Immature natural killer cell (primary cell): Measurements from ENCODE around the gene HNMT. TPM values are rescaled to one million over a fixed set of nuclear protein-coding genes. Genes with fewer than 3 reads are reported as not detected.

Experiments
- DNase-seq, 3 donors: peaks; one replicate each; pipeline ENCODE4 v3.0.0; 2022; ENCODE audit warnings: mixed read lengths in 1 of 3
- H3K27ac Mint-ChIP-seq, 6 donors: one replicate each; pipeline ENCODE4 v1.8.0; 2020; ENCODE audit warnings: mixed read lengths in 6 of 6, mild to moderate bottlenecking in 5 of 6, inconsistent platforms in 4 of 6, moderate library complexity in 3 of 6
- H3K27me3 Mint-ChIP-seq, 3 donors: one replicate each; pipeline ENCODE4 v1.8.0; 2020 to 2021; ENCODE audit warnings: low read depth in 3 of 3, mild to moderate bottlenecking in 3 of 3, mixed read lengths in 3 of 3, moderate library complexity in 3 of 3, inconsistent platforms in 1 of 3
- H3K36me3 Mint-ChIP-seq, 3 donors: one replicate each; pipeline ENCODE4 v1.8.0; 2020; ENCODE audit warnings: mixed read lengths in 3 of 3, inconsistent platforms in 2 of 3, mild to moderate bottlenecking in 2 of 3
- H3K4me1 Mint-ChIP-seq, 2 donors: one replicate each; pipeline ENCODE4 v1.8.0; 2020; ENCODE audit warnings: inconsistent platforms in 2 of 2, mild to moderate bottlenecking in 2 of 2, mixed read lengths in 2 of 2, moderate library complexity in 1 of 2
- H3K4me3 Mint-ChIP-seq, 5 donors: one replicate each; pipeline ENCODE4 v1.8.0; 2020; ENCODE audit warnings: mild to moderate bottlenecking in 5 of 5, mixed read lengths in 5 of 5, inconsistent platforms in 3 of 5, moderate library complexity in 3 of 5
- H3K9me3 Mint-ChIP-seq, 6 donors: one replicate each; pipeline ENCODE4 v1.8.0; 2020; ENCODE audit warnings: mild to moderate bottlenecking in 6 of 6, mixed read lengths in 6 of 6, inconsistent platforms in 4 of 6, moderate library complexity in 3 of 6
- polyA plus RNA-seq, 3 donors: library from polyadenylated mRNA; unstranded; fragments of 300-500 nt; fragmentation: Illumina TruSeq; gene quantifications; one replicate each; pipeline ENCODE4 v1.2.3, GENCODE V29; 2021

The HNMT gene
- polyA plus RNA-seq, 3 donors from 2014 or later: 0.78 to 1.3 TPM; not detected in 1

DNA sequence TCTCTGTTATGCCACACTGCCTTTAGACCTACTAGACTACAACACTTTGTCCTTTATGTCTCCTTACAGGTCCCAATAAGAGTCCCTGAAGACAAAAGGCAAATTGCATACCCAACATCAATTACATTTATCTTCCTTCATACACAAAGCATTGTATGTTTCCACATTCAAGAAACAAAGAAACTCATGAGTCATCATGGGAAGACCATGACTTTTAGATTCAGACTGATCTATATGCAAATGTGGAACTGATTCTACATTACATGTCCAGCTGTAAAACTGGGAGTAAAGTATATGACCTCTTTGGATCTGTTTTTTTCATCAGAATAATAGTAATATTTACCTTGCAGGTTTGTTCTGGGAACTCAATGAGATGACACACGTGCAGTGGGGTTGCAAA lies 25.2 kb upstream of the HNMT start:
- H3K4me1 Mint-ChIP-seq: no peaks in the 10 kb centered on the region
- no peaks in the 10 kb centered on the region for H3K27me3 Mint-ChIP-seq
- no peaks in the 10 kb centered on the region for H3K36me3 Mint-ChIP-seq
- H3K27ac Mint-ChIP-seq: no peak overlapping the region
- no peak for DNase-seq
- no peak overlapping the region for H3K4me3 Mint-ChIP-seq
- peaks cover 0 to 17% (median under 1%) of the 10 kb centered on the region in 6 donors for H3K9me3 Mint-ChIP-seq

DNA sequence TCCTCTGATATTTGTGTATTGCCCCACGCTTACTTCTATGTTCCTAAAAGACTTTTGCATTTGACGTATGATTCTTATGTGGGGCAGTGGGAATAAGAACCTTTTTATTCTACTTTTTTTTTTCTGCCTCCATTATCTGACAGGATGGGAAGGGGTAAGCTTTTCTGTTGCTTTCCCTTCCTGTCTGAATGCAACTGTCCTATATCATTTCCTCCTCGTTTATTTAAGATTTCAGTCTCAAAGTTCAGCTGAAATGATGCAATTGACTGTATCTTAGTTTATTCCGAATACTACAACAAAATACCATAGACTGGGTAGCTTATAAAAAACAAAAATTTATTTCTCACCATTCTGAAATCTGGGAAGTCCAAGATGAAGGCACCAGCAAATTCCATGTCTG lies 24.1 kb upstream of the HNMT start:
- DNase-seq: no peak
- Mint-ChIP-seq H3K4me1 (no peaks in the 10 kb centered on the region), H3K4me3 (no peak overlapping the region), H3K9me3 (peaks cover 0 to 17% (median 2%) of the 10 kb centered on the region in 6 donors), H3K36me3 (no peaks in the 10 kb centered on the region), H3K27ac (no peak overlapping the region), H3K27me3 (no peaks in the 10 kb centered on the region)

DNA sequence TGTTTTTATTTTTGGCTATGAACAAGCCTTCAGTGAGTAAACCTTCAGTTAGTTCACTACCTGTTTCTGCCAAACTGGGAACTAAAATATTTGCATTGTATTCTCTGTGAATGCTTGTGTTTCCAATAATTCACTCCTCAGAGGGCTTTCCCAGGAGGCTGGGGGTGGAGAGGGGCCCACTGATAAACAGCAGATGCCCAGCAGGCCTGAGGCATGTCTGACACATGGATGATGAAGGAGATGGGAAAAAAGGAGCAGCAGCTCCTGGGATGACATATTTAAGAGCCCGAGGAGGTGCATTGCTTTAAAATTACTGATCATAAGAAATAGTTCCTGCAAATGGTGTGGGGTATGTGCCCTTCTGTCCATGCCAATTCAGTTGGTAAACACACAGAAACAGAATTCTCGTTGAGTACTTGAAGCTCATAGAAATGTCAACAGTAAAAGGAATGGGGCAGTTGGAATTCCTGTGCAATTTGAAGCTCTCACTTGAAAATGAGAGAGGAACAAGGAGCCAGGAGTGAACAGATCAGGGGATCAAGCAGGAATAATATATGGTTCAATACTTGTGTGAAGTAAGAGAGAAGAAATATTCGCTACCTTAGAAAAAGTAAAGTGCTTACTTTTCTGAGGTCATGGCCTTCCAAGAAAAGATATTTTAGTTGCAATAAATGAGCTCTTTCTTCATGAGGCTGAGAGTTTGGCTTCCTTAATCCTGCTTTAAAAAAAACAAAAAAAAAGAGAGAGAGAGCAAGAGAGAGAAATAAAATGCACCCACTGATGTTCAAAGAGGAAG lies 22.0 kb upstream of the HNMT start:
- no peak overlapping the region for H3K27ac Mint-ChIP-seq
- no peak for DNase-seq
- H3K4me3 Mint-ChIP-seq: no peak overlapping the region
- no peaks in the 10 kb centered on the region for H3K36me3 Mint-ChIP-seq
- H3K4me1 Mint-ChIP-seq: no peaks in the 10 kb centered on the region
- peaks cover 0 to 8% (median 2%) of the 10 kb centered on the region in 6 donors for H3K9me3 Mint-ChIP-seq
- H3K27me3 Mint-ChIP-seq: peaks cover 0 to 3% (median 0%) of the 10 kb centered on the region in 3 donors

DNA sequence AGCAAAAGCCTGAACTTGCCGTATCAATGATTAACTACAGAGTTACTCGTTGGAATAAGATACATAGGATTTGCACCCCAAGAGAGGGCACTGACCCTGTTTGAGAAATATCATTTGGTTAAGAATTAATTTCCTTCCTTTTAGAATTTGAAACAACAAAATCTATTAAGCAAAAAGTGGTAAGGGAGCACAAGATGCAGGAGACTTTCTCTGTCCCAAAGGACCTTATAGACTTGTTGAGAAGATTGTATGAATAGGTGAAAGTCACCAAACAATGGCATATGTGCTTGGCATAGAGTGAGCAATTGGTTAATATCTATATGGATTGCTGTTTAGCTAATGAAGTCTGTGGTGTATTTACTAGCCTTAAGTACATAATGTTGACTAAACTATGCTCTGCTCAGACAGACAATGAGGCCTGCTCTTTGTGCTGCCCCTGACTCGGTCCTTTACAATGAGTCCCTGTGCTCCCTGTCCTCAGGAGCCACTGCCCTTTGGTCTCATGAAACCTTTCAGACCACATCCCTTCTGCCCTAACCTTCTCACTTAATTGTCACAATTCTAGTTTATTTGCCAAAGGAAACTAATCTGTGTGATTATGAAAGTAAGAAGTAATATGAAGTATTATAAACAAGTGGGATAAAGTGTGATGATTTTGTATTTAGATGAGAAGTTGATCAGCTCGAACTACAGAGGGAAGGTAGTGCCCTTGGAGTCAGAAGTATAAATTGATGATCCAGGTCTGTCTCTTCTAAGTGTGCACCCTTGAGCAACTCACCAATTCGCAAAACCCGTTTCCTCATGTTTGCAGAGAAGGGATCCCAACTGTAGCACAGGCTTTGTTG lies 21.2 kb upstream of the HNMT start:
- Mint-ChIP-seq H3K9me3 (peaks cover 0 to 6% (median 2%) of the 10 kb centered on the region in 6 donors), H3K36me3 (no peaks in the 10 kb centered on the region), H3K27me3 (peaks cover 0 to 3% (median 0%) of the 10 kb centered on the region in 3 donors), H3K4me3 (no peak overlapping the region), H3K4me1 (no peaks in the 10 kb centered on the region), H3K27ac (no peak overlapping the region)
- no peak for DNase-seq

DNA sequence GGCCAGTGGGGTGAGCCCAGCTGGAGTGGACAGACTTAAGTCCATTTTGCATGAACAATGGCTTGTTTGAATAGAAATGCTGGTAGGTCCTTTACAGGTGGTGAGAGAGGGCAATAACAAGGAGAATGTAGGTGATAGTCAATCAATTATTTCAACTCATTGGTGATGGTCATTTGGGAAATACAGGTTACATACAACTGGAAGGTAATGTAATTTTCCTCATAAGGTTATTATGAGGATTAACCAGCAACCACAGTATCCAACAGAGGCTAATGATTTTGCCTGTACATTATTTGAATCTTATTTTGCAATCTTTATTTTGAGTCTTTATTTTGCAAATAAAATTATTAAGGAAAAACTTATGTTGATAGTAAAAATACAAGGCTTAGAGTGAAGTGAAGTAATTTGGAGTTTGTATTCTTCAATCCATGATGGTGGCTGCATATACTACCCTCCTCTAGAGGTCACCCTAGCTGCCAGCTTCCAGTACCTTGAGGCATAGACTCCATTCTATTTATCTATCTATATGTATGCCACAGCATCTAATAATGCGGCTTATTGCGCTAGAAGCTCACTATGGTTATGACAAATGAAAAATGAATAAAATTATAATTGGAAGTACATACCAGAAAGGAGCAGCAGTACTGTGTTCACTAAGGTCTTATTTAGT lies 20.5 kb upstream of the HNMT start:
- Mint-ChIP-seq H3K9me3 (peaks cover 0 to 6% (median 1%) of the 10 kb centered on the region in 6 donors), H3K27me3 (peaks cover 0 to 3% (median 0%) of the 10 kb centered on the region in 3 donors), H3K36me3 (no peaks in the 10 kb centered on the region), H3K4me1 (no peaks in the 10 kb centered on the region), H3K27ac (no peak overlapping the region), H3K4me3 (no peak overlapping the region)
- no peak for DNase-seq

DNA sequence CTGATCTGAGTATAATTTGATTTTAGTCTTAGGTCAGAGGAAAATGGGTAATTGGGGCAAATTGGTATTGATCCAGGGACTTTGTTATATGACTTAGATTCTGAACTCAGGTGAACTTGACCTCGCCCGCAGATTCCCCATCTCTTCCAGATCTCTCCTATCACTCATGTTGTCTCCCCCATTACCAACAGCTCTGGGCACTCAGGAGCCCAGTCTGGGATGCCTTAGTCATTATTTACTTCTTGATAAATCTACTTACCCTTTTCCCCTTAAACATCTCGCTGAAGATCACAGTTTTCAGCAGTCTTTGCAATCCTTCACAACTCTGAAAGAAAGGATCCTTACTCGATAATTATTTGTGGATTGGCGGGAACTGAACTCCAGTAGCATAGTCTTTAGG lies 19.6 kb upstream of the HNMT start:
- Mint-ChIP-seq H3K4me1 (no peaks in the 10 kb centered on the region), H3K9me3 (peaks cover 0 to 6% (median 0%) of the 10 kb centered on the region in 6 donors), H3K27ac (no peak overlapping the region), H3K4me3 (no peak overlapping the region), H3K36me3 (no peaks in the 10 kb centered on the region), H3K27me3 (peaks cover 0 to 3% (median 0%) of the 10 kb centered on the region in 3 donors)
- DNase-seq: no peak

DNA sequence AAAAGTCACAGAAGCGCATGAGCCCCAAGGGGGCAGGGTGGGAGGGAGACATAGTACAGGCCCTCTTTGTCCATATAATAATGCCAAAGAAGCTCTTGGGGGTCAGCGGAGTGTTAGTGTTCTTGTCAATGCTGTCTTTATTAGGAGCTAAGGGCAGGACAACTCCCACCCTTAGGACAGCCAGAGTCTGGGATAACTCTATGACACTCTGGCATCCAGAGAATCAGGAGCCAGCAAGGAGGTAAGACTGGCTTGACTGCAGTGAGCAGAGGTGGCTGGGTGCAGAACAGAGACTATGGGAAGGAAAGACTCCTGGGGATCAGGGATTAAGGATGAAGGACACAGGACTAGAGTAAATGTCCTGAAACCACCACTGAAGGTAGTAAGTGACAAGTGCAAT lies 19.0 kb upstream of the HNMT start:
- no peaks in the 10 kb centered on the region for H3K36me3 Mint-ChIP-seq
- no peak overlapping the region for H3K27ac Mint-ChIP-seq
- H3K4me1 Mint-ChIP-seq: no peaks in the 10 kb centered on the region
- no peak overlapping the region for H3K4me3 Mint-ChIP-seq
- H3K9me3 Mint-ChIP-seq: peaks cover 0 to 4% (median 0%) of the 10 kb centered on the region in 6 donors
- H3K27me3 Mint-ChIP-seq: peaks cover 0 to 3% (median 0%) of the 10 kb centered on the region in 3 donors
- no peak for DNase-seq

DNA sequence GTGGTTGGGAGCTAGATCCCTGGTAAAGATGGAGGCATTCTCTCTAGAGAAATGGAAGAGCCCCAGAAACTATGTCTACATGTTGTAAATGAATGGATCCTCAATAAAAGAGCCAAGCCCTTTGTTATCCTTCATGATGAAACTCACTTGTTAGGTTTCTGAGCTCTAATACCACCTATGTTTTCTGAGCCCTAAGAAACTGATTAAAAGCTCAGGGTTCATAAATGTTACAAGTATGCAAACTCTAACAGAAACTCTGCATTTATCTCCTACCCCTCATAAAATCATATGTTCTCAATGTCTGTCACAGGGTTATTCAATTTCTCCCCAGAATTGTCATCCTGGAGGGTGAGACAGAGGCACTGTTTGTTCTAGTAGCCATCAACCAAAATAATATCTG lies 18.0 kb upstream of the HNMT start:
- H3K36me3 Mint-ChIP-seq: no peaks in the 10 kb centered on the region

DNA sequence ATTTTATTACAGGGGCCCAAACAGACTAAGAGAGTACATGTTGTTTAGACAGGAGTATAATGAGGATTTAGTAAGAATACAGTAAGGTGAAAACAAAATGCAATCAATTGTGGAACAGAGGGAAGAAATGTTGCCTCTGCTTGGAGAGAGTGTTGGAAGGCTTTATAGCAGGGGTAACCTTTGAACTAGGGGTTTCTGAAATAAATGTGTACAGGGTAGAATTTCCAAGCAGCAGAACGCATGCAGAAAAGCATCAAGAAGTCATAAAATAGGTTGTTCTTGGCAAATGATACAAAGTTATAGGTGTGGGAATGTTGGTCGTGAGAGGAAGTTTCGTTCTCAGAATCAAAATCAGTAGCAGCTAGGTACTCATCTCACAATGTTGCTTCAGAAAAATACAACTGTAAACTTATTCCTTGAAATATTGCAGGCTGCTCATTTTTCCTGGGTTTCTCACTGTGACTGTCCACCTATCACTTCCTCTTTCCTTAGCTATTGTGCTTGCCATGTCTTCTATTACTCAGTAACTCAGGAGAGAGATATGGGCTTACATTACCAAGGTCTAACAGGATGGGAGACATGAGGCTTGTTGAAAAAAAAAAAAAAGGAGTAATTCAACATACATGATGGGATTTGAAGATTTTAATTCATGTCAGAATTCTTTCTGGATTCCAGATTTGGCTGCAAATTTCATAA lies 17.1 kb upstream of the HNMT start:
- H3K27ac Mint-ChIP-seq: no peak overlapping the region
- DNase-seq: no peak
- no peak overlapping the region for H3K4me3 Mint-ChIP-seq
- no peaks in the 10 kb centered on the region for H3K4me1 Mint-ChIP-seq
- peaks cover 0 to 4% (median 1%) of the 10 kb centered on the region in 6 donors for H3K9me3 Mint-ChIP-seq
- peaks cover 0 to 3% (median 0%) of the 10 kb centered on the region in 3 donors for H3K27me3 Mint-ChIP-seq
- H3K36me3 Mint-ChIP-seq: no peaks in the 10 kb centered on the region

More for the DNA sequence above, 18.0 kb upstream of the HNMT start:
- Mint-ChIP-seq H3K9me3 (peaks cover 0 to 3% (median 0%) of the 10 kb centered on the region in 6 donors), H3K27me3 (peaks cover 0 to 3% (median 0%) of the 10 kb centered on the region in 3 donors), H3K4me1 (no peaks in the 10 kb centered on the region), H3K4me3 (no peak overlapping the region), H3K27ac (no peak overlapping the region)
- no peak for DNase-seq

DNA sequence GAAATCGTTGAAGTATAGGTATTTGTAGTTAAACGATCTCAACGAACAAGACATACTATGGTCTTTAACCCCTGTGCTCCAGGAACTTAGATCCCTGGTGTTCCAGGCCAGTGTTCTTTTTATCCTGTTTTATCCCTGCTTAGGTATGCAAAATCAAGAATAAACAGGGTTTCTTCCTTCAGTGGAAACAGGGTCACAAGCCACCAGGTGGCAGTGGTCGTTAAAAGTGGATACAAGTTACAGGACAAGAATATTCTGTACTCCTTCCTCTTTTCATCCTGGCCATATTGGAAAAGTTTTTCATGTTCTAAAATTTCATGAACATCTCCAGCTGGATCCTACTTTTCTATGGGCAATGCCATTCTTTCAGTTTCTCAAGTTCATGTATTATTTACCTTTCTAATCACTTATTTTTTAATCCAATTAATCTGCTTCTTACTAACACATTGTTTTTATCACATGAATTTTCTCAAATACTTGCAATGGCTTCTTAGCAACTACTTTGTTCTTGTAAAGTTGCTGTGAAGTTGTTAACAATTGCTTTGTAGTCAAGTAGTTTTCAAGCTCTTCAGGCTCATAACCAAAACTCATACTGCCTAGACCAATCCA lies 16.4 kb upstream of the HNMT start:
- Mint-ChIP-seq H3K36me3 (no peaks in the 10 kb centered on the region), H3K27me3 (peaks cover 0 to 3% (median 0%) of the 10 kb centered on the region in 3 donors), H3K27ac (no peak overlapping the region), H3K4me1 (no peaks in the 10 kb centered on the region), H3K4me3 (no peak overlapping the region), H3K9me3 (peaks cover 0 to 4% (median 1%) of the 10 kb centered on the region in 6 donors)
- DNase-seq: no peak

DNA sequence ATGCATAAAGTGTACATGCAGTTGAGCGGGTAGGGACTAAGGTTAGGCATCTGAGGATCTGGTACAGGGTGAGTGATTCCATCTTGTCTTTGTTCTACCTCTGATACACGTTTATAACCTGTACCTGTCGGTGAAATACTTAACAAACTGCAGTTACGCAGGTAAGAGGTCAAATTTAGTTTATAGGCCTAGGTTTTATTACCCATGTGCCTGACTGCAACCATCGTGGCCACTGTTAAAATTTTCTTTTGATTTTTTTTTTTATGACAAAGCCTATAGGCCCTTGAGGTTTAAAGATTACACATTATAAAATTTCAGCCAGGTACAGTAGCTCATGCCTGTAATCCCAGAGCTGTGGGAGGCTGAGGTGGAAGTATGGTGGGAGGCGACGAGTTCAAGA lies 15.4 kb upstream of the HNMT start:
- Mint-ChIP-seq H3K36me3 (no peaks in the 10 kb centered on the region), H3K27me3 (peaks cover 0 to 3% (median 0%) of the 10 kb centered on the region in 3 donors), H3K27ac (no peak overlapping the region)

DNA sequence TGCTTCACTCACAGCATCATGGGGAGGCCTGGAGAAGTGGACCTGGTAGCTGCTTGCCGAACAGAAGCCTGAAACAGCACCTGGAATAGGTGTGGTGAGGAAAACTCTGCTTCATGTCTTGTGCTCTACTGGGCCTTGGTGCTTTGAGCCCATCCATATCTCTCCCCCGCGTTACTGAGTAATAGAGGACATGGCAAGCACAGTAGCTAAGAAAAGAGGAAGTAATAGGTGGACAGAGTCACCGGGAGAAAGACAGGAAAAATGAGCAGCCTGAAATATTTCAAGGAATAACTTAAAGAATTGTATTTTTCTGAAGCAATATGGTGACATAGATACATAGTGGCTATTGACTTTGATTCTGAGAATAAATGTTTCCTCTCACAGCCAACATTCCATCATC lies 14.0 kb upstream of the HNMT start:
- Mint-ChIP-seq H3K4me1 (no peaks in the 10 kb centered on the region), H3K36me3 (no peaks in the 10 kb centered on the region), H3K9me3 (peaks cover 0 to 4% (median under 1%) of the 10 kb centered on the region in 6 donors), H3K27me3 (peaks cover 0 to 3% (median 0%) of the 10 kb centered on the region in 3 donors), H3K4me3 (no peak overlapping the region), H3K27ac (no peak overlapping the region)
- DNase-seq: no peak

More for the DNA sequence above, 15.4 kb upstream of the HNMT start:
- no peak for DNase-seq
- Mint-ChIP-seq H3K4me1 (no peaks in the 10 kb centered on the region), H3K4me3 (no peak overlapping the region), H3K9me3 (peaks cover 0 to 4% (median 1%) of the 10 kb centered on the region in 6 donors)

DNA sequence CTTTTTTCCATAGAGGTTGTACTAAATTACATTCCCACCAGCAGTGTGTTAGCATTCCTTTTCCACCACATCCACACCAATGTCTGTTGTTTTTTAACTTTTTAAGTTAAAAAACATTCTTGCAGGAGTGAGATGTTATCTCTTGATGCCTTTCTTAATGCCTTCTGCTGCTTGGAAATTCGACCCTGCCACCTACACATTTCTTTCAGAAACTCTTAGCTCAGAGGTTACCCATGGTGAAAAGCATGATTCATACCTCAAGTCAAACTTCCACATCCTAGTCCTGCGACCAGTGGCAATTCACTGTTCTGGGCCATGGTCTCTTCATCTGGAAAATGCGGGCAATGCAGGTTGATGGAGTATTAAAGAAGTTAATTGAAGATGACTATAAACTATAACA lies 12.7 kb upstream of the HNMT start:
- Mint-ChIP-seq H3K4me3 (no peak overlapping the region), H3K27ac (no peak overlapping the region), H3K27me3 (no peaks in the 10 kb centered on the region), H3K9me3 (peaks cover 0 to 4% (median under 1%) of the 10 kb centered on the region in 6 donors), H3K4me1 (no peaks in the 10 kb centered on the region), H3K36me3 (no peaks in the 10 kb centered on the region)
- no peak for DNase-seq
